AG10803 (cell line): ENCODE measurements around the gene RAP1GAP.
"Not testable (repeated sequence)": the region's sequence is repeated elsewhere in the genome, so short reads cannot be mapped to it uniquely, and the experiment has no call there.

Experiments used
- DNase-seq: peaks from one replicate; pipeline ENCODE4 v3.0.0; 2010; ENCODE audit warnings: low read depth
- H3K4me3 ChIP-seq: 2 replicates; pipeline ENCODE4 v1.5.1; 2011; ENCODE audit warnings: mild to moderate bottlenecking, low read length, control low read depth
- TF ChIP-seq, protein P1 (sequence below): conservative IDR thresholded peaks from 2 replicates; pipeline ENCODE4 v1.5.1; 2011; ENCODE audit warnings: mild to moderate bottlenecking, low read length, control low read depth, inconsistent platforms

RAP1GAP gene

DNA sequence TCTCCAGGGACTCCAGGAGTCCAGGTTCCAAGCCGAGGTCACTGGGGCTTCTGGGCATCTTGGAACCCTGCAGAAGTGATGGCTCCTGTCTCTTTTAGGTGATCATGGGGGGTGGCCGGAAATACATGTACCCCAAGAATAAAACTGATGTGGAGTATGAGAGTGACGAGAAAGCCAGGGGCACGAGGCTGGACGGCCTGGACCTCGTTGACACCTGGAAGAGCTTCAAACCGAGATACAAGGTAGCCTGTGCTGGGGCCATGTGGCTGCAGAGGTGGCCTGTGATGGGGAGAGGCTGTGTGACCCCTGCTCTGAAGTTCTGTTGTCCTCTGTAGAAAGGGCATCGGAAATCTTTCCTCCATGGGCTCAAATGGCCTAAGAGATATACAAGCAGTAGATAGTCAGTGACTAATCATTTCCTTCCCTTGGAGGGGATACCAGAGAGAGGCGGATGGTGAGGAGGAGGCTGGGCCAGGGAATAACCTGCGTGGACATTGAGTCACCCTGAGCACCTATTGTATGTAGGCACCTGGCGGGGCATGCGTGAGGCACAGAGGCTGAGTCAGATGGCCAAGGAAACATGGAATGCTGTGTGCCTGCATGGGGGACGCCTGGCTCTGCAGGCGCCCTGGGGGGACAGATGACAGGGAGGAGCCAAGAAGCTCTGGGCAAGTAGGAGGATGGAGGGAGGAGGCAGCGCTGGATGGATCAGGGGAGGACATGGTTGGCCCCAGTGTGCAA lies 101.0 kb downstream of the RAP1GAP start:
- DNase-seq = no peak

DNA sequence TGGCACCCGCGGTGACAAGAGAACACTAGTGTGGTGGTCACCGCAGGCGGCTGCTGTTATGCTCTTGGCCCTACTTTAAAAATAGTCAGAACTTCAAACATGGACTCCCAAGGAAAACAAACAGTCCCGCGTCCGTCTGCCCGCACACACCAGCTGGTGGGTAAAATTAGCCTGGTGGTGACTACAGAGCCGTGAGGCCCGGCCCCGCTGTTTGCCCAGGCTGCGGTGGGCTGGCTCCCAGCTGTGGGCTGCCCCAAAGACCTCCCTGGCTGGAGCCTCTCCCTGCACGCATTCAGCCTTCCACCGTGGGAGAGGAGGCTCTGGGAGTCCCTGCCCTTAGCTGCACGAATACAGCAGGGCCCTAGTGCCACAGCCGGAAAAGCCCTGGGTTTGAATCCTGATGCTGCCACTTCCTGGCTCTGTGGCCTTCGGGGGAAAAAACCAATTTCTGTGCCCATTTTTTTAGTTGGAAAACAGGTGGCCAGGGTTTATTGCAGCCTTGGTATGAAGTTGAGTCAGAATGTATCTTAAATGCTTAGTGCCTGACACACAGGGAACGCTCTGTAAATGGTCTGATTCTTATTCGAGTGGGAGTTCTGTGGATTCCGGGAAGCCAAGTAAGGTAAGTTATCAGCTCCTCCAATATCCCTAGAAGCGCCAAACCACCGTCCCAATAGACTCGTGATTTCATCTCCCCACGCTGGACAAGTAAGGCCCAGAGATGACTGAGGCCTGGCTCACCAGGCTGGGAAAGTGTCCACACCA lies 101.7 kb downstream of the RAP1GAP start:
- peak; percentile 73 for DNase-seq
- TF ChIP-seq, protein P1, sequence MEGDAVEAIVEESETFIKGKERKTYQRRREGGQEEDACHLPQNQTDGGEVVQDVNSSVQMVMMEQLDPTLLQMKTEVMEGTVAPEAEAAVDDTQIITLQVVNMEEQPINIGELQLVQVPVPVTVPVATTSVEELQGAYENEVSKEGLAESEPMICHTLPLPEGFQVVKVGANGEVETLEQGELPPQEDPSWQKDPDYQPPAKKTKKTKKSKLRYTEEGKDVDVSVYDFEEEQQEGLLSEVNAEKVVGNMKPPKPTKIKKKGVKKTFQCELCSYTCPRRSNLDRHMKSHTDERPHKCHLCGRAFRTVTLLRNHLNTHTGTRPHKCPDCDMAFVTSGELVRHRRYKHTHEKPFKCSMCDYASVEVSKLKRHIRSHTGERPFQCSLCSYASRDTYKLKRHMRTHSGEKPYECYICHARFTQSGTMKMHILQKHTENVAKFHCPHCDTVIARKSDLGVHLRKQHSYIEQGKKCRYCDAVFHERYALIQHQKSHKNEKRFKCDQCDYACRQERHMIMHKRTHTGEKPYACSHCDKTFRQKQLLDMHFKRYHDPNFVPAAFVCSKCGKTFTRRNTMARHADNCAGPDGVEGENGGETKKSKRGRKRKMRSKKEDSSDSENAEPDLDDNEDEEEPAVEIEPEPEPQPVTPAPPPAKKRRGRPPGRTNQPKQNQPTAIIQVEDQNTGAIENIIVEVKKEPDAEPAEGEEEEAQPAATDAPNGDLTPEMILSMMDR = no peak
- no peak overlapping the region for H3K4me3 ChIP-seq

More for the DNA sequence above, 101.0 kb downstream of the RAP1GAP start:
- TF ChIP-seq, protein P1 = no peak
- H3K4me3 ChIP-seq = no peak overlapping the region

DNA sequence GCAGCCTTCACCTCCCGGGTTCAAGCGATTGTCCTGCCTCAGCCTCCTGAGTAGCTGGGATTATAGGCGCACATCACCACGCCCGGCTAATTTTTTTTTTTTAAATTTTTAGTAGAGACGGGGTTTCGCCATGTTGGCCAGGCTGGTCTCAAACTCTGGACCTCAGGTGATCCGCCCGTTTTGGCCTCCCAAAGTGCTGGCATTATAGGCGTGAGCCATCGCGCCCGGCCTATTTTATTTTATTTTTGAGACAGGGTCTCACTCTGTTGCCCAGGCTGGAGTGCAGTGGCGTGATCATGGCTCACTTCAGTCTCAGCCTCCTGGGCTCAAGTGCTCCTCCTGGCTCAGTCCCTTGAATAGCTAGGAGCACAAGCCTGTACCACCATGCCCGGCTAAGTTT lies 102.8 kb downstream of the RAP1GAP start:
- not testable (repeated sequence) for H3K4me3 ChIP-seq, DNase-seq

DNA sequence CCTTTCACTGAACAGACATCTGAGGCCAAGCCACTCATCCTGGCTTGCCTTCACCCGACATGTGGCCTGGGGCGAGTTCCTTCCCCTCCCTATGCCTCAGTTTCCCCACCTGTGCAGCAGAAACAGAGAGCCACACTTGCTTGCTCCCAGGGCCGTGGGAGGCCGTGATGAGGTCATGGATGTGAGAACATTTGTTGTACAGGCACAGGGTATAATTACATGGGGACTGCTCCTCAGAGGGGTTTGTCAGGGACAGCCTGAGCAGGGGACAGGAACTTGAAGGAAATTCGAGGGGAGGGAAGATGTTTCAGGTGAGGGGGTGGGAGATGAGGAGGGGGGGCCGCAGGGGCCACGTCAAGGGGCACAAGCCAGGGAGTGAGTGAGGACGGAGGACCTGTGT lies 103.9 kb downstream of the RAP1GAP start:
- no peak for DNase-seq
- TF ChIP-seq, protein P1 = no peak
- no peak overlapping the region for H3K4me3 ChIP-seq

DNA sequence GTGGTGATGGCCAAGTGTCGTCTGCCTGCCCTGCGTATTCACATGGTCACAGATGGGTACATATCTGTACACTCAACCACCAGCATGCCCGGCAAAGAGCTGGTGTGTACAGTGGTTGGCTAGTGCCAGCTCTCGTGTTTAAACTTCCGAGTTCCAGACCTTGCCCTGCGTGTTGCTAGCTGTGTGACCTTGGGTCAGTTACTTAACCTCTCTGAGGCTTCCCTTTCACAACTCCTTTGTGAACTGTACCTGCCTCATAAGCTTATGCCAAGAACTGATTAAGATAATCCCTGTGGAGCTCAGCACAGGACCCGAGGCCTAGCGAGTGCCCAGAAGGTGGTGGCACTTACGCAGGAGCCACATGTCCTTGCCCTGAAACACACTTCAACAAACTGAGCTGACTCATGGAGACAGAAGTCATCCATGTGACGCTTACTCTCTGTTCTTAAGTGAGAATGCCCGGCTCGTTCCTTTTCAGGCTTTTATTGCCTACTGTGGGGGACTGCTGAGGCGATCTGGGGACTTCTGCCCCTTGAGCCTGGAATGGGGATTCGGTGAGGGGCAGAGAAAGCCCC lies 104.5 kb downstream of the RAP1GAP start:
- peak; percentile 9 for DNase-seq
- TF ChIP-seq, protein P1 = no peak

DNA sequence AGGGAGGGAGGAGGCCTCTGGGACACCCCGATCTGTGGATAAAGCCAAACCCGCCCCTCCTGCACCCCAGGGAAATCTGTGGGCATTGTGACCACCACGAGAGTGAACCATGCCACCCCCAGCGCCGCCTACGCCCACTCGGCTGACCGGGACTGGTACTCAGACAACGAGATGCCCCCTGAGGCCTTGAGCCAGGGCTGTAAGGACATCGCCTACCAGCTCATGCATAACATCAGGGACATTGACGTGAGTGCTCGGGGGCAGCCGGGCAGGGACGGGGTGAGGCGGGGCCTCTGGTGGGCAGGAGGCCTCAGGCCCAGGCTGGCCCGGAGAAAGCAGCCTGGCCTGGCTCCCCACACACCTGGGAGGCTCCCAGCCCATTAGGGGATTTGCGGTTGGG lies 105.2 kb downstream of the RAP1GAP start:
- no peak overlapping the region for H3K4me3 ChIP-seq
- TF ChIP-seq, protein P1 = no peak
- DNase-seq = no peak

More for the DNA sequence above, 104.5 kb downstream of the RAP1GAP start:
- H3K4me3 ChIP-seq = no peak overlapping the region

DNA sequence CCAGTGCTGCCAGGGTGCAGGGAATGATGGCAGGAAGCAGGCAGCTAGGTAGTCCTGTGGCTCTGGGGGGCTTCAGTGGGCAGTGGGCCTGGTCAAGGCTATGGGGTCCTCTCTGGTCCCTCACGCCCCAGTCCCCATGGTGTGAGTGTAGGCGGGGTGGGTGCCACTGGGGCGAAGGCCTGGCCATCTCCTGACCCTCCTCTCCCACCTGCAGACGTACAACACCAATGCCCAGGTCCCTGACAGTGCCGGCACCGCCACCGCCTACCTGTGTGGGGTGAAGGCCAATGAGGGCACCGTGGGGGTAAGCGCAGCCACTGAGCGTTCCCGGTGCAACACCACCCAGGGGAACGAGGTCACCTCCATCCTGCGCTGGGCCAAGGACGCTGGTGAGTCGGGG lies 106.3 kb downstream of the RAP1GAP start:
- no peak overlapping the region for H3K4me3 ChIP-seq
- TF ChIP-seq, protein P1 = no peak
- DNase-seq = no peak
